GM19193 (cell line): ENCODE results near the gene FRMD4B.

Source experiments
- POLR2A ChIP-seq: IDR thresholded peaks from 4 replicates; pipeline ENCODE4 v1.6.1; 2011; ENCODE audit not compliant: insufficient read depth, insufficient read length; ENCODE audit errors: extremely low read depth

The FRMD4B gene

DNA sequence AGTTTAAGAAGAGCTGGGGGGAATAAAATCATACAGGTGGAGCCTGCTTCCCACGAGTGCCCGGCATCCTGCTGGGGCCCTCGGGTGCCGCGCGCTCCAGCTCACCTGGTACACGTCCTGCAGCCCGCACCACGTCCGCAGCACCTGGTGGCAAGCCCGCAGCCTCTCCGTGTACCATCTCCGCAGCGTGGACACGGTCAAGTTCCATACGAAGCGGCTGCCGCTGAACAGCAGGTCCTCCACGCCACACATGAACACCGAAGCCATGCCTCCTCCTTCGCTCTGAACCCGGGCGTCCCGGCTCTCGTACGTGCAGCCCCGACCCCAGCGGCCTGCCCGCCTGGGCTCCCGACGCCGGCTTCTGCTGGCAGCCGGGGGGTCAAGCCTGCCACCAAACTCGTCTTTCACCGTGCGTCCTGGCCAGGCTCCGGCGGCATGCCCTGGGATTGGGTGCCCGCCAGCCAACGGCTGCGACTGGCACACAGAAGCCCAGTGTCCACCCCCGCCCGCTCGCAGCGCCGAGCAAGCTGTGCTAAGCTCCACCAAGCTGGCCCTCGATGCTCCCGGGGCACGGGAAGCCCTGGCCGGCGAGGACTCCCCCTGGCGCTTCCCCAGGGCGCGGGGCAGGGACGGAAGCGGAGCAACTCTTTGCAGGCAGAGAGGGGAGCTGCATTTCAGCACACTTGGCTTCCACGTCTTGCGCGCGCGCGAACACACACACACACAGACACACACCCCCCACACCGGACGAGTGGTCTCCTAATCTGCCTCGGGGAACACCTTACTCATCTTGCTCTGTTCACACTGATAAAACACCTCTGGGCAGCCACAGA is at the start of gene FRMD4B:
TSS of gene FRMD4B (minus strand) at position 366 of the 833 bp plus-strand sequence. CDS start at position 267, 99 bp downstream.
- TF ChIP-seq POLR2A, result no peak

GRCh38 chr3:69433969-69434325 is 48.1 kb upstream of the FRMD4B start:
- TF ChIP-seq POLR2A, result no peak

DNA sequence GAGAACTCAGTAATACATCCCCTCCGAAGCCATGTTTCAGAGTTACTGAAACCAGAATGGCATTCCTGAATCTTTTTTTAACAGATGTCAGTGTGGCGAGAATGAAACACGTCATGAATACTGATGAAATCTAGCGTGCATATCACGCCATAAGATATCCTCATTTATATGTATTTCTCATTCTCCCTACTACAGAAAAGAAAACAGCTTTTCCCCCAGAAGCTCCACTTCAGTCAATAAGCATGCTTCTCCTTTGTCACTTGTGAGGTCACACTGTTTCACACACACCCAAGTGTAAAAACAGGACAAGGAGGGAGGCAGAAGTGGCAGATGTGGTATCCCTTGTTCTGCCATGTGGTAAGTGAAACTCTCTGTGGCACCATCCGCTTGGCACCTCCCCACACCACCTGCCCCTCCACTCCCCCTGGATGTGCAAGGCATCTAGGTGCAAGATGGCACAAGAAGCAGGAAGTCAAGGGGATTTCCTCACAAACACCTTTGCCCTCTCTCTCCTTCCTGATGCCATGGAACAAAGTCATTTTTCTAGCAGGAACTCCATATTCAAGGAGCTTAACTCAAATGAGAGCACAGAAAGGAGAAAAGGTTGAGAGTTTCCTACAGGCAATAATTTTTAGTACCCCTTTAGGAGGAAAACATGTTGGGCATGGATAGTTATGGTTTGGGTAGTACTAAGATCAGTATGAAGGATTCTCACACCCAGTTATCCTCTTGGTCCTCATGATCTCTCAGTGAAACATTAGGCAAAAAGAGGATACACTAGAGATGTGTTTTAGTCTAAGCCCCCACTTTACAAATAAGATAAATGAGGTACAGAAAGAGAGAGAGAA is 47.5 kb upstream of the FRMD4B start:
- TF ChIP-seq POLR2A, result no peak

DNA sequence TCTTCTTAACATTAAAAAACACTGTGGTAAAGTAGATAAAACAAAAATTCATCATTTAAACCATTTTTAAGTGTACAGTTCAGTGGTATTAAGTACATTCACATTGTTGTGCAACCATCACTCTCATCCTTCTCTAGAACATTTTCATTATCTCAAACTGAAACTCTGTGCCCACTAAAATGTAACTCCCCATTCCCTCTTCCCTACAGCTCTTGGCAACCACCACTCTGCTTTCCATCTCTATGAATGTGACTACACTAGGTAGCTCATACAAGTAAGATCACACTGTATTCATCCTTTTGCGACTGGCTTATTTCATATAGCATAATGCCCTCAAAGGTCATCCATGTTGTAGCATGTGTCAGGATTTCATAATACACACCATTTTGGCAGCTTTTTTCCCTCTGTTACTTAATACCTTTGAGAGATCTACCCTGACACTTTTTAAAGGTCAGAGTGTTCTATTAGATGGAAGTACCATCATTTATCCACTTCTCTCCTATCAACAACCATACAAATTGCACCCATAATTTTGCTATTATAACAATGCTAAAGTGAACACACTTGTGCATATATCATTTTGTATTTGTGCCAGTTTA is 42.9 kb upstream of the FRMD4B start:
- TF ChIP-seq POLR2A, result no peak

- no peak for TF ChIP-seq POLR2A
Measured at GRCh38 chr3:69426967-69427304, 41.0 kb upstream of the FRMD4B start.

GRCh38 chr3:69426291-69426966 is 40.5 kb upstream of the FRMD4B start:
- TF ChIP-seq POLR2A, result no peak

DNA sequence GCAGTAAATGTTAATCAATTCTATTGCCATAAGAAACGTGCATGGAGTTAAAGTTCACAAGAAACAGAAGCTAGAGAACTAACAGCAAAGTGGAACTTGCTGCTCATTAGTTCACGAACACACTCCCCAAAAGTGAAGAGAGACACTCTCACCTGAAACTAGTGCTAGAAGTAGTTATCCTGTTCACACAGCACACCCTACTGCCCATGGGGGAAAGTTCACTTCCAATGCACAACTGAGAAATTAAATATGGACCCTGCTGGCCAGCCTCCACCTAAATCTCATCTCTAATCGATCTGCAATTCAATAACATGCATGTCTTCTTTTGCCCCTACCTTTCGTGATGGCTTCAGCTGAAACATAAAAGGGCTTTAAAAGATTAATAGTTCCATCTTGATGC is 39.4 kb upstream of the FRMD4B start:
- TF ChIP-seq POLR2A, result no peak

DNA sequence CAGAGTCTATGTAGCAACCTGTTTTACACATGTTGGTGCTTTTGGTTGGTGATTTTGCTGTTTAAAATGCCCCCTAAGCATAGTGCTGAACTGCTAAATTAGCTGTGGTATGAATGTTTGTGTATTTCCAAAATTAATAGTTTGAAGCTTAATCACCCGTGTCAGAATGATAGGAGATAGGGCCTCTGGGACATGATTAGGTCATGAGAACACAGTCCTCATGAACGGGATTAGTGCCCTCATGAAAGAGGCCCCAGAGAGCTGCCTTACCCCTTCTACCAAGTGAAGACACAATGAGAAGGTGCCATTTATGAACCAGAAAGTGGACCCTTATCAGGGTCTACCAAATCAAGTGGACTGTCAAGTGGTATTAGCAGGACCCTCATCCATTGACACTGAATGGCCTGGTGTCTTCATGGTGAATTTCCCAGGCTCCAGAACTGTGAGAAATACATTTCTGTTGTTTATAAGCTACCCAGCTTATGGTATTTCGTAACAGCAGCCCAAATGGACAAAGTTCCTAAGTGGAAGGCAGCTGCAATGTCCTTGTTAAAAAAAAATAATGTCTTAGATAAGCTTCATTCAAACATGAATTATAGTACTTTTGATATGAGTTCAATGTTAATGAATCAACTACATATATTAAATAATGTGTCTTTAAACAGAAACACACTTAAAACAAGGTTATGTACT is 37.7 kb upstream of the FRMD4B start:
- TF ChIP-seq POLR2A, result no peak

DNA sequence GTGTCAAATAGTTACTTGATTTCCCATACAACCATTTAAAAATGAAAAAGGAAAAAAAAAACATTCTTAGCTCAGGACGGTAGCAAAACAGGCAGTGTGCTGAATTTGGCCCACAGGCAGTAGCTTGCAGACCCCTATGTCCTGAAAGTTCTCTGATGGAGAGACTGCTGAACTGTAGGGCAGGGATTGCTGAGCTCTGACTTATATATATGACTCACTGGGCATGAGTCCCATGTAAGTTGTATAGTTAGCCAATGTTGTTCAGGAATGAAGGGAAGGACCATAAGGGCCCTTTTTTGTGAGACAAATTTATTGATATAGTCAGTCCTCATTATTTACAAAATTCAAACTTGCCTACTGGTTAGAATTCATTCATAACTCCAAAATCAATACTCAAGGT is 36.9 kb upstream of the FRMD4B start:
- TF ChIP-seq POLR2A, result no peak

DNA sequence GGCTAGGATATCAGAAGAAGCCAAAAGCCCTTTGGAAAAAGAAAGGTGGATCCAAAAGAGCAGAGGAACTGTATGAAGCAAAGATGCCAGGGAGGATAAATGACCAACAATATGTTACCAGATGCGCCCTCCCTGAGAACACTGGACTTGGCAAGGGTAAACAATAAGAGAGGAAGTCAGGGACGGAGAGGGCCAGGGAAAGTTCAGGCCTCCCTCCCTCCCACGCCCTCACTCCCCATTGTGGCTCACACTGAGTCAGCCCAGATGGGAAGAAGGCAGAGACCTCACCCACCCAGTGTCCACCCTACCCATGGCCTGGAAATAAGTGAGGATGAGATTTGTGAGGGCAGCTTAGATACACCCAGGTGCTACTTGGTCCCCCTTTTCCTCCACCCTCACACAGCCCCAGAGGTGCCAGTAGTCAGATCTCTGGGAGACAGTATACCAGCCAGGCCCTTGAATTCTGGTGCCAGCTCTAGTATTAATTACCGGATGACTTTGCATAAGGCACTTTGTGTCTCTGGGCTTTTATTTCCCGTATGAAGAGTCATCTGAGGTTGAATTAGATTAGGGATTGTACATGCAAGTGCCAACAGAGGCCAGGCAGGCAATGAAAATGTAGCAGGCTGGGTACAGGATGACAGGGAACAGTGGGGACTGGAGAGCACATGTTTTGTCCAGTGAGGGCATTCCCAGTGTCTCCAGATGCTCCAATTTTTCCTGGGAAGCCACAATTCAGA is 35.1 kb upstream of the FRMD4B start:
- no peak for TF ChIP-seq POLR2A

DNA sequence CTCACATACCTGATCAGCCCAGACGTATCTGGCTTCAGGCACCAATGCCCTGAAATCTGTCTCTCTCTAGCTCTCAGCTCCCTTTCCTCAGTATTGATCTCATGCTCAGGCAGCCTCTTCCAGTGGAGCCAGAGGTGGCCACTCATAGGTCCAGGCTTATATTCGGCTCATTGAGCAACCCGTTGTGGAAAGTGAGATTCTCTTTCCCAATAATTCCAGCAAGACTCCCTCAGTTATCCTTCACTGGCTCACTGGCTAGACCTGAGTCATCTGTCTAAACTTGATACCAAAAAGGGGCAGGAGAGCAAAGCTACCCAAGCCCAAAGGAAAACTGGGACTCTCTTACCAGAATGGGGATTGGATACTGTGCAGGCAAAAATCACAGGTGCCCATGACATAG is 33.4 kb upstream of the FRMD4B start:
- no peak for TF ChIP-seq POLR2A

- no peak for TF ChIP-seq POLR2A
Measured at GRCh38 chr3:69417541-69418078, 31.7 kb upstream of the FRMD4B start.

- TF ChIP-seq POLR2A, result no peak
Measured at GRCh38 chr3:69413551-69414207, 27.8 kb upstream of the FRMD4B start.
